KMS-11 (cell line): Measurements from ENCODE around the gene SETDB2.
A peak's percentile ranks its signal among the peaks of the same experiment; 100 is the strongest.

ENCODE experiments used
- H2AFZ ChIP-seq: fragments of 200-600 bp; sonication (generic); 2 replicates; pipeline ENCODE4 v1.6.1; 2016; ENCODE audit warnings: antibody characterized with exemption, mixed run types, low read depth
- H3K27ac ChIP-seq: fragments of 200-600 bp; sonication (generic); 2 replicates; pipeline ENCODE4 v1.6.1; 2016; ENCODE audit warnings: mild to moderate bottlenecking, mixed run types
- H3K27me3 ChIP-seq: fragments of 200-600 bp; sonication (generic); 2 replicates; pipeline ENCODE4 v1.6.1; 2017; ENCODE audit warnings: mild to moderate bottlenecking, low read depth, mixed run types, moderate library complexity; ENCODE audit not compliant: insufficient read depth
- H3K36me3 ChIP-seq: fragments of 200-600 bp; sonication (generic); 2 replicates; pipeline ENCODE4 v1.6.1; 2017; ENCODE audit warnings: mild to moderate bottlenecking, mixed run types; ENCODE audit not compliant: insufficient read depth
- H3K4me1 ChIP-seq: fragments of 200-600 bp; sonication (generic); 2 replicates; pipeline ENCODE4 v1.6.1; 2016; ENCODE audit warnings: mild to moderate bottlenecking, low read depth, mixed run types; ENCODE audit not compliant: poor library complexity, severe bottlenecking
- H3K4me2 ChIP-seq: fragments of 200-600 bp; sonication (generic); 2 replicates; pipeline ENCODE4 v1.7.0; 2016; ENCODE audit warnings: mild to moderate bottlenecking, mixed run types
- H3K4me3 ChIP-seq: fragments of 200-600 bp; sonication (generic); IDR thresholded peaks from 2 replicates; pipeline ENCODE4 v1.6.1; 2017; ENCODE audit warnings: low read depth, low read length, mixed read lengths; ENCODE audit not compliant: insufficient read depth
- H3K79me2 ChIP-seq: fragments of 200-600 bp; sonication (generic); 2 replicates; pipeline ENCODE4 v1.6.1; 2016; ENCODE audit warnings: low read depth, mixed run types; ENCODE audit not compliant: insufficient read depth
- H3K9ac ChIP-seq: fragments of 200-600 bp; sonication (generic); 2 replicates; pipeline ENCODE4 v1.6.1; 2016; ENCODE audit warnings: mild to moderate bottlenecking, mixed run types
- H4K20me1 ChIP-seq: fragments of 200-600 bp; sonication (generic); 2 replicates; pipeline ENCODE4 v1.6.1; 2016; ENCODE audit warnings: mild to moderate bottlenecking, mixed run types; ENCODE audit not compliant: insufficient read depth
- TF ChIP-seq, protein P1 (sequence below): fragments of 200-600 bp; sonication (generic); conservative IDR thresholded peaks from 2 replicates; pipeline ENCODE4 v1.6.1; 2017; ENCODE audit warnings: low read depth, mild to moderate bottlenecking, antibody characterized with exemption, low read length, moderate library complexity, mixed read lengths

SETDB2 gene

GRCh38 chr13:49532593-49532992, 88.5 kb downstream of the SETDB2 start:
- no peaks in the 10 kb centered on the region for H3K79me2 ChIP-seq
- peaks cover 15% of the 10 kb centered on the region for H3K4me1 ChIP-seq
- H3K36me3 ChIP-seq = no peaks in the 10 kb centered on the region
- no peak overlapping the region for H3K4me3 ChIP-seq
- no peak overlapping the region for H3K27ac ChIP-seq
- H4K20me1 ChIP-seq = no peaks in the 10 kb centered on the region
- no peak overlapping the region for H3K9ac ChIP-seq
- H3K27me3 ChIP-seq = no peaks in the 10 kb centered on the region
- TF ChIP-seq, protein P1, sequence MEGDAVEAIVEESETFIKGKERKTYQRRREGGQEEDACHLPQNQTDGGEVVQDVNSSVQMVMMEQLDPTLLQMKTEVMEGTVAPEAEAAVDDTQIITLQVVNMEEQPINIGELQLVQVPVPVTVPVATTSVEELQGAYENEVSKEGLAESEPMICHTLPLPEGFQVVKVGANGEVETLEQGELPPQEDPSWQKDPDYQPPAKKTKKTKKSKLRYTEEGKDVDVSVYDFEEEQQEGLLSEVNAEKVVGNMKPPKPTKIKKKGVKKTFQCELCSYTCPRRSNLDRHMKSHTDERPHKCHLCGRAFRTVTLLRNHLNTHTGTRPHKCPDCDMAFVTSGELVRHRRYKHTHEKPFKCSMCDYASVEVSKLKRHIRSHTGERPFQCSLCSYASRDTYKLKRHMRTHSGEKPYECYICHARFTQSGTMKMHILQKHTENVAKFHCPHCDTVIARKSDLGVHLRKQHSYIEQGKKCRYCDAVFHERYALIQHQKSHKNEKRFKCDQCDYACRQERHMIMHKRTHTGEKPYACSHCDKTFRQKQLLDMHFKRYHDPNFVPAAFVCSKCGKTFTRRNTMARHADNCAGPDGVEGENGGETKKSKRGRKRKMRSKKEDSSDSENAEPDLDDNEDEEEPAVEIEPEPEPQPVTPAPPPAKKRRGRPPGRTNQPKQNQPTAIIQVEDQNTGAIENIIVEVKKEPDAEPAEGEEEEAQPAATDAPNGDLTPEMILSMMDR = no peak
- H2AFZ ChIP-seq = no peak overlapping the region
- H3K4me2 ChIP-seq = peak overlapping the region; percentile 25; the same call in 1 of the 2 replicates

- no peaks in the 10 kb centered on the region for H3K79me2 ChIP-seq
- no peaks in the 10 kb centered on the region for H3K27me3 ChIP-seq
- H3K27ac ChIP-seq = no peak overlapping the region
- no peak overlapping the region for H3K9ac ChIP-seq
- H3K4me2 ChIP-seq = peak overlapping the region; percentile 25; the same call in 1 of the 2 replicates
- H3K36me3 ChIP-seq = no peaks in the 10 kb centered on the region
- no peak overlapping the region for H3K4me3 ChIP-seq
- H3K4me1 ChIP-seq = peaks cover 15% of the 10 kb centered on the region
- H2AFZ ChIP-seq = no peak overlapping the region
- TF ChIP-seq, protein P1 = no peak
- H4K20me1 ChIP-seq = no peaks in the 10 kb centered on the region
These were observed 88.9 kb downstream of the SETDB2 start for GRCh38 chr13:49533011-49533410.

- Histone ChIP-seq H4K20me1 (no peaks in the 10 kb centered on the region), H3K9ac (no peak overlapping the region), H3K4me2 (no peak overlapping the region), H3K79me2 (no peaks in the 10 kb centered on the region), H3K27me3 (no peaks in the 10 kb centered on the region), H3K36me3 (no peaks in the 10 kb centered on the region), H2AFZ (no peak overlapping the region), H3K4me1 (peaks cover 15% of the 10 kb centered on the region), H3K27ac (no peak overlapping the region), H3K4me3 (no peak overlapping the region)
- TF ChIP-seq, protein P1 = no peak
These were observed 89.7 kb downstream of the SETDB2 start for GRCh38 chr13:49533591-49534269.

GRCh38 chr13:49536144-49536873, 92.2 kb downstream of the SETDB2 start:
- Histone ChIP-seq H3K4me2 (no peak overlapping the region), H2AFZ (no peak overlapping the region)

More at GRCh38 chr13:49536144-49536873, 92.2 kb downstream of the SETDB2 start:
- H3K9ac ChIP-seq = no peak overlapping the region
- no peak overlapping the region for H3K27ac ChIP-seq
- H3K4me3 ChIP-seq = no peak overlapping the region
- H4K20me1 ChIP-seq = no peaks in the 10 kb centered on the region
- H3K27me3 ChIP-seq = no peaks in the 10 kb centered on the region
- H3K79me2 ChIP-seq = no peaks in the 10 kb centered on the region
- peaks cover 34% of the 10 kb centered on the region for H3K4me1 ChIP-seq
- TF ChIP-seq, protein P1 = no peak
- H3K36me3 ChIP-seq = no peaks in the 10 kb centered on the region
